GM12875 (cell line): Measurements from ENCODE around the gene STYXL2.

Experiments used
- H3K4me3 ChIP-seq: one replicate; pipeline ENCODE4 v1.5.1; 2011; ENCODE audit warnings: low read depth, low read length, control low read depth
- CTCF ChIP-seq: IDR thresholded peaks from 2 replicates; pipeline ENCODE4 v1.5.1; 2011; ENCODE audit warnings: low read depth, mild to moderate bottlenecking, control low read depth, inconsistent platforms, low read length, moderate library complexity, borderline replicate concordance; ENCODE audit not compliant: insufficient read depth

Gene STYXL2

GRCh38 chr1:167122121-167122480 lies 28.2 kb downstream of the STYXL2 start:
- no peak for TF ChIP-seq CTCF
- H3K4me3 ChIP-seq = no peak overlapping the region

GRCh38 chr1:167122568-167122967 lies 28.7 kb downstream of the STYXL2 start:
- no peak for TF ChIP-seq CTCF

GRCh38 chr1:167126317-167126716 lies 32.4 kb downstream of the STYXL2 start:
- H3K4me3 ChIP-seq = no peak overlapping the region
- no peak for TF ChIP-seq CTCF

More at GRCh38 chr1:167122568-167122967, 28.7 kb downstream of the STYXL2 start:
- no peak overlapping the region for H3K4me3 ChIP-seq

- TF ChIP-seq CTCF = no peak
- no peak overlapping the region for H3K4me3 ChIP-seq
Observed at GRCh38 chr1:167126811-167127210, 32.9 kb downstream of the STYXL2 start.

GRCh38 chr1:167127236-167127635 lies 33.4 kb downstream of the STYXL2 start:
- no peak for TF ChIP-seq CTCF
- H3K4me3 ChIP-seq = no peak overlapping the region

GRCh38 chr1:167127661-167128060 lies 33.8 kb downstream of the STYXL2 start:
- TF ChIP-seq CTCF = no peak
- no peak overlapping the region for H3K4me3 ChIP-seq

GRCh38 chr1:167128261-167129227 lies 34.7 kb downstream of the STYXL2 start:
- no peak for TF ChIP-seq CTCF
- no peak overlapping the region for H3K4me3 ChIP-seq
